Renal cortex interstitium (tissue), 11 donors: ENCODE data around the gene TMED3. TPM values are rescaled to one million over a fixed set of nuclear protein-coding genes. Genes with fewer than 3 reads are reported as not detected.
A peak's percentile ranks its signal among the peaks of the same experiment; 100 is the strongest.
"Not testable (repeated sequence)": the region's sequence is repeated elsewhere in the genome, so short reads cannot be mapped to it uniquely, and the experiment has no call there.

Experiments
- DNase-seq, 11 donors: peaks; one replicate each; pipeline ENCODE4 v3.0.0-alpha.2; 2013; ENCODE audit warnings: low read depth in 9 of 11, low spot score in 4 of 11; ENCODE audit errors: extremely low read depth in 1 of 11
- polyA plus RNA-seq, 3 donors: library from polyadenylated mRNA; unstranded; fragments of 120-200 nt; gene quantifications; one replicate each; pipeline ENCODE4 v1.2.1, GENCODE V29; 2013; ENCODE audit not compliant: insufficient read length in 3 of 3

Gene TMED3
- polyA plus RNA-seq, 3 donors, result 52.0 to 59.7 (median 55.8) TPM

GRCh38 chr15:79310612-79310984, 314 bp upstream of the TMED3 start:
- DNase-seq, result peak in 3 of 11 donors; percentile 4 to 31 (median 20)

DNA sequence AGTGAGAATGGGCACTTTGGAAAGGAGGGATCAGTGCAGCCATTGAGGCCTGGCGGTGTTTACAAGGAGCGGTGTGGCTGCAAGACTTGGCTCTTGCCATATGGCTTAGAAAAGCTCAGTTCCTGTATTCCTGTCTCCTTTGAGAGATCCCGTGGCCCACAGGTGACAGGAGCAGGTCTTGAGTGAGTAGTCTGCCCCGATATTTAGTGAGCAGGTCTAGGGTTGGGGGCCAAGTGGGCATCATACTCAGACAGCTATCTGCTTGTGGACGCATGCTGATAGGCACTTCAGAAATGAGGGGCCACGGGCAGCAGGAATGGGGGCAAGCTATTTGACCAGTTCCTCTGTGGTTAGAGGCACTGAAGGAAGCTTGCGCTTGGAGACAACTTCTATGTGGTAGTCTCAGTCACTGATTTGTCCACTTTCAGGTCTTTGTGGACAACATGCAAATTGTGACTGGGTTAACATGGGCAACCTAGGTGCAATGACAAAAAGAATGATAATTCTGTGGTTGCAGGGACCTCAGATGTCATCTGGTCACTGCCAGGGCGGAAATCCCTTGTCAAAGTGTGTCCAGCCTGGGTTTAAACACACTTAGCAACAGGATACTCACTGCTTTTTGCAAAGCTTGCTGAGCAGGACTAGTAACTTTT, 1.1 kb downstream of the TMED3 start:
- DNase-seq, result no peak

GRCh38 chr15:79314186-79314585, 3.3 kb downstream of the TMED3 start:
- no peak for DNase-seq

DNA sequence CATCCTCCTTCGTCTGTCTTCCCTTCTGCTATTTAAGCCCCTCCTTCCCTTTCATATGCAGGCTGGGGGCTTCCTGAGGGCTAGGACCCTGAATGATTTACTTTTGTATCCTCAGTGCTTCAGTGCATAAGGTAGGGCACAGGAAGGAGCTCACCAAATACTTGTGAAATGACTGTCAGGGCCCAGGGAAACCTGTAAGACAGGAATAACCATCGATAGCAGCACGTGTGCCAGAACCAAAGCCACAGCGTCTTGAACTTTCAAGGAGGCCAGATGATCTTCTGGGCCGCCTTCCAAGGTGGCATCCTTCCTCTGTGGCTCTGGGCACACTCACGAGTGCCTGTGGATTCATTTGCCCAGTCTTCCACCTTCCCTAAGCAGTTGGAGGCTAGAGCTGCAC, 3.9 kb downstream of the TMED3 start:
- DNase-seq, result no peak

DNA sequence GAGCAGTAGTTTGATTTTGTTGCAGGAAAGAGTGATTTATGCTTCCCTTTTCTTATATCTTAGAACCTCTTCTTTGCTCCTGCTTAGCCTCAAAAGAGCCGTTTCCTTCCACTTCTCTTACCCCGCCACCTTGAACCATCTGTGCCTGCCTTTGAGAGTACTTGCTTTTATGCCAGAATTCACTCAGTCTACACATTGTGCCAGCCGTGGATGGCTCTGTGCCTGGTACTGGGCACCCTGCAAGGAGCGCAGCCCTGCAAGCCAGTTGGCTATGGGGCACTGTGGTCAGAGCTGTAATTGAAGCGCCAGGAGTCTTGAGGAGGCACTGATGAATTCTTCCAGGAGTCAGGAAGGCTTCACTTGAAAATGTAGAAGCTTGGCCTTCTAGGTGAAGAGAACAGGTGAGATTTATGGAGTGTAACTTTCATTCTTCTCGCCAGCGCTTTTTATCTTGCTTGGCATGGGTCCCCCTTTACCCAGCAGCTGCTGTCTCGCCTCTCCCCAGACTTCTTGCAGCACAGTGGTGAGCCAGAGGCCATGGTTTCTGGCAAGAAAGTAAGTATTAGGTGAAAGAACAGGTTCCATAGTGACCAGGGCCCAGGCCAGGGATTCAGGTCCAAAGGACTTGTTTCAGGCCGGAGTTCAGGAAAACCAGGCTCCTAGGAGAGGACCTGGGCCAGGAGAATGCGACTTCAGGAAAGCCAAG, 4.9 kb downstream of the TMED3 start:
- no peak for DNase-seq

- DNase-seq, result no peak
Measured at GRCh38 chr15:79316864-79317263, 6.0 kb downstream of the TMED3 start.

DNA sequence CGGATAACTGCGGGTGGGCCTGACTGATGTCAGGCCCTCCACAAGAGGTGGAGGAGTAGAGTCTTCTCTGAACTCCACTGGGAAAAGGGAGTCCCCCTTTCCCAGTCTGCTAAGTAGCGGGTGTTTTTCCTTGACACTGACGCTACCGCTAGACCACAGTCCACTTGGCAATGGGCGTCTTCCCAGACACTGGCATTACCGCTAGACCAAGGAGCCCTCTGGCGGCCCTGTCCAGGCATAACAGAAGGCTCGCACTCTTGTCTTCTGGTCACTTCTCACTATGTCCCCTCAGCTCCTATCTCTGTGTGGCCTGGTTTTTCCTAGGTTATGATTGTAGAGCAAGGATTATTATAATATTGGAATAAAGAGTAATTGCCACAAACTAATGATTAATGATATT, 9.1 kb downstream of the TMED3 start:
- DNase-seq, result not testable (repeated sequence)

GRCh38 chr15:79321876-79322275, 11.0 kb downstream of the TMED3 start:
- no peak for DNase-seq

- no peak for DNase-seq
Measured at GRCh38 chr15:79322306-79322705, 11.4 kb downstream of the TMED3 start.

GRCh38 chr15:79322945-79323344, 12.0 kb downstream of the TMED3 start:
- no peak for DNase-seq

DNA sequence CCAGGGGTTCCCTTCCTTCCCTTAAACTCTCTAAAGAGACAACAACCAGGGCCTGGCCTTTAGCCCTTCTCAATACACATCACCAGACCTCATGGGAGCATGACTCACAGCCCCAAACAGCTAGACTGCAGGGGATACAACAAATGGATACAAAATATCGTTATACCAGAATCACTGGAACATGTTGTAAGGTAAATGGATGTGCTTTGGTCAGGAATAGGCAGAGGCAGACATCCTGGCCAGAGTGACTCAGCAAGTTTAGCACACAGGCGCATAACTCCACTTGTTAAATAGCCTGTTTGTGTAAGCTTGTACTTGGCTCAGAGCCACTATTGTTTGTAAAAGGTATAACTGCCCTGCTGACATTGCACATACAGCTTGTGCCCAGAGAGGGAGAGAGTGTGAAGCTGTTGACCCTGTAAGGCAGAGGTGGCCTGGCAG, 18.3 kb downstream of the TMED3 start:
- DNase-seq, result no peak

GRCh38 chr15:79332824-79333510, 22.1 kb downstream of the TMED3 start:
- DNase-seq, result peak in 1 of 11 donors; percentile 13

GRCh38 chr15:79337591-79337990, 26.7 kb downstream of the TMED3 start:
- no peak for DNase-seq

DNA sequence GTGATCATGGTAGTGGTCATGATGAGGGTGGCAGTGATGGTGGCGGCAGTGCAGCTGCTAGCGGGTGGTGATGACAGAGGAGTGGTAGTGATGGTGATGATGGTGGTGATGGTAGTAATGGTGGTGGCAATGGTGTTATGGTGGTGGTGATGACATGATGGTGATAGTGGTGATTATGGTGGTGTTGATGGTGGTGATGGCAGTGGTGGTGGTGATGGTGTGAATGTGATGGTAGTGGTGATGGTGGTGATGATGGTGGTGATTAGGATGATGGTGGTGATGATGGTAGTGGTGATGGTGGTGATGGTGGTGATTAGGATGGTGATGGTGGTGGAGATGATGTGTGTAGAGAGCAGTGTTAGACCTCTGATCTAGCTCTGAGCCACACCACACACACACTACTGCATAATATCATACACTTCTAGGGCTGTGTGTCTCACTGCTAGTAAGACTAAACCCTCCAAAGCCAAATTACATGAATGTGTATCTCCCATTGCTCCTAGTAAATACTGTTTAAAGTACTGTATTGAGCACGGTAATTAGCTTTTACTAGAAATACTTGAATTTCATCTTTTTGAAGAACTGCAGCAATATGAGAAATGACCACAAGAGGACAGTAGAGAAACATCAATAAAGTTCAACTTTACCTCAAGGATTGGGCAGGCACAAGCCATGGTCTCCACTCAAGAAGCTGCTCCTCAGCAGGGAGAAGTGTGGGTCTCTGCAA, 28.8 kb downstream of the TMED3 start:
- DNase-seq, result peak in 8 of 11 donors; percentile 12 to 33 (median 20)

DNA sequence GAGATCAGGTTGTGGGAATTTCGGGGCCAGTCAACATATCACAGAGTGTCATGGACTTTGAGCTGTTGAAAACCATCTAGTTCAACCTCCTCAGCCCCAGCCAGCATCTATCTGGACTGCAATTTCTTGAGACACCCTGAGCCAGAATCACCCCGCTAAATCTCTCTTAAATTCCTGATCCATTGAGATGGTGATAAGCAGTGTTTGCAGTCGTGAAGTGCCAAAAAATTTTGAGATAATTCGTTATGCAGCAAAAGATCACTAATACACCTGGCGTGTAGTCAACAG, 29.3 kb downstream of the TMED3 start:
- DNase-seq, result no peak

GRCh38 chr15:79341396-79341795, 30.5 kb downstream of the TMED3 start:
- no peak for DNase-seq

- DNase-seq, result no peak
Measured at GRCh38 chr15:79349525-79349924, 38.6 kb downstream of the TMED3 start.

DNA sequence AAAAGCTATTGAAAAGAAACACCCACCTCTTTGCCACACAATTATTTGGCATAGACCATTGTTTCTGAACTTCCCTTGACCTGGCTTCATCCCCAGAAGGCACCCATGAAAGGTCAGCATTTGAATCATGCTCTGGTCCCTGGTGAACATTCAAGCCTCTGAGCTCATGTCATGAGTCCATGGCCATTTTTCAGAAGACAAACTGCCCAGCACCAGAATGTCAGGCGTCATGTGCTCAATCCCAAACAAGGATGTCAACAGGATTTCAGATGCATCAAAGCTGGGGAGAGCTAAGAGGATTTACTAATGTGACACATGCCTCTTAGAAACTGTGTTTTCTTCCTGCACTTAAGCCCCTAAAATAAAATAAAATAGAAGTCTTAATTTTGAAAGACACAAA, 41.3 kb downstream of the TMED3 start:
- no peak for DNase-seq

- DNase-seq, result no peak
Measured at GRCh38 chr15:79357566-79357965, 46.7 kb downstream of the TMED3 start.

DNA sequence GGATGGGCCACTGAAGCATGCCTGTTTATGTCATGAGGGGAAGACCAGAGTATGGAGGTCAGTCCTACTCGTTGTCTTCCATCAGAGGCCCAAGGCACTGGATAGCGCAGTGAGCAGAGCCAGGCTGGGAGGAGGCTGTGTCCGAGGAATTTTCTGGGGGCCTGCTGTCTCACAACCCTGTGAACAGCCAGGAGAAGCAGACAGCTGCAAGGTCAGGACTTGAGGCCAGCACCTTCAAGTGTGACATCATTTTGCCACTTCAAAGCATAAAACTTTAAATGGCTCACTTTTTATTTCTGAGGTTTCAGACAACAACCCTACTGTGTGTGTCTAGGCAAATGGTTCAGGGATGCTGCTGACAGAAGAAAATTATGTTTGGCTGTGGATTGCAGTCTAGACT, 47.2 kb downstream of the TMED3 start:
- DNase-seq, result no peak
